ENCODE results near the gene RAVER2.

GRCh38 chr1:64775113-64775512 lies 30.2 kb downstream of the RAVER2 start:
- no peak for TF ChIP-seq GATAD2A (CRISPR knock-in tag; IDR thresholded peaks at IDR 0.05)
- no peak for TF ChIP-seq CHCHD3 (CRISPR knock-in tag; IDR thresholded peaks at IDR 0.05)
- TF ChIP-seq HOXA7 (CRISPR knock-in tag; IDR thresholded peaks at IDR 0.05) = no peak
- TF ChIP-seq CTCF (CRISPR knock-in tag; IDR thresholded peaks at IDR 0.05) = no peak
- no peak for TF ChIP-seq HDAC2 (CRISPR knock-in tag; IDR thresholded peaks at IDR 0.05)
- no peak for TF ChIP-seq ZNF780A (CRISPR knock-in tag; IDR thresholded peaks at IDR 0.05)
- TF ChIP-seq SAFB2 (CRISPR knock-in tag; IDR thresholded peaks at IDR 0.05; ENCODE audit: borderline replicate concordance, low read depth) = no peak
- no peak for TF ChIP-seq ESRRA (CRISPR knock-in tag; IDR thresholded peaks at IDR 0.05; ENCODE audit: low read depth)
- TF ChIP-seq CEBPB (IDR thresholded peaks at IDR 0.05; ENCODE audit: borderline replicate concordance, low read depth, low read length) = no peak
- TF ChIP-seq POLR2AphosphoS5 (IDR thresholded peaks at IDR 0.05; ENCODE audit: low read depth, low read length) = no peak
- TF ChIP-seq TEAD2 (CRISPR knock-in tag; IDR thresholded peaks at IDR 0.05) = no peak
